Activated CD8-positive, alpha-beta memory T cell treated with anti-CD3 and anti-CD28 coated beads, Interleukin-2, amount 50 U/mL, for 1 hour (primary cell): ENCODE results near the gene LGR5.

Source experiments
- DNase-seq: peaks from one replicate; pipeline ENCODE4 v3.0.0-alpha.2; 2020; ENCODE audit errors: extremely low read depth

LGR5 gene, protein sequence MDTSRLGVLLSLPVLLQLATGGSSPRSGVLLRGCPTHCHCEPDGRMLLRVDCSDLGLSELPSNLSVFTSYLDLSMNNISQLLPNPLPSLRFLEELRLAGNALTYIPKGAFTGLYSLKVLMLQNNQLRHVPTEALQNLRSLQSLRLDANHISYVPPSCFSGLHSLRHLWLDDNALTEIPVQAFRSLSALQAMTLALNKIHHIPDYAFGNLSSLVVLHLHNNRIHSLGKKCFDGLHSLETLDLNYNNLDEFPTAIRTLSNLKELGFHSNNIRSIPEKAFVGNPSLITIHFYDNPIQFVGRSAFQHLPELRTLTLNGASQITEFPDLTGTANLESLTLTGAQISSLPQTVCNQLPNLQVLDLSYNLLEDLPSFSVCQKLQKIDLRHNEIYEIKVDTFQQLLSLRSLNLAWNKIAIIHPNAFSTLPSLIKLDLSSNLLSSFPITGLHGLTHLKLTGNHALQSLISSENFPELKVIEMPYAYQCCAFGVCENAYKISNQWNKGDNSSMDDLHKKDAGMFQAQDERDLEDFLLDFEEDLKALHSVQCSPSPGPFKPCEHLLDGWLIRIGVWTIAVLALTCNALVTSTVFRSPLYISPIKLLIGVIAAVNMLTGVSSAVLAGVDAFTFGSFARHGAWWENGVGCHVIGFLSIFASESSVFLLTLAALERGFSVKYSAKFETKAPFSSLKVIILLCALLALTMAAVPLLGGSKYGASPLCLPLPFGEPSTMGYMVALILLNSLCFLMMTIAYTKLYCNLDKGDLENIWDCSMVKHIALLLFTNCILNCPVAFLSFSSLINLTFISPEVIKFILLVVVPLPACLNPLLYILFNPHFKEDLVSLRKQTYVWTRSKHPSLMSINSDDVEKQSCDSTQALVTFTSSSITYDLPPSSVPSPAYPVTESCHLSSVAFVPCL

DNA sequence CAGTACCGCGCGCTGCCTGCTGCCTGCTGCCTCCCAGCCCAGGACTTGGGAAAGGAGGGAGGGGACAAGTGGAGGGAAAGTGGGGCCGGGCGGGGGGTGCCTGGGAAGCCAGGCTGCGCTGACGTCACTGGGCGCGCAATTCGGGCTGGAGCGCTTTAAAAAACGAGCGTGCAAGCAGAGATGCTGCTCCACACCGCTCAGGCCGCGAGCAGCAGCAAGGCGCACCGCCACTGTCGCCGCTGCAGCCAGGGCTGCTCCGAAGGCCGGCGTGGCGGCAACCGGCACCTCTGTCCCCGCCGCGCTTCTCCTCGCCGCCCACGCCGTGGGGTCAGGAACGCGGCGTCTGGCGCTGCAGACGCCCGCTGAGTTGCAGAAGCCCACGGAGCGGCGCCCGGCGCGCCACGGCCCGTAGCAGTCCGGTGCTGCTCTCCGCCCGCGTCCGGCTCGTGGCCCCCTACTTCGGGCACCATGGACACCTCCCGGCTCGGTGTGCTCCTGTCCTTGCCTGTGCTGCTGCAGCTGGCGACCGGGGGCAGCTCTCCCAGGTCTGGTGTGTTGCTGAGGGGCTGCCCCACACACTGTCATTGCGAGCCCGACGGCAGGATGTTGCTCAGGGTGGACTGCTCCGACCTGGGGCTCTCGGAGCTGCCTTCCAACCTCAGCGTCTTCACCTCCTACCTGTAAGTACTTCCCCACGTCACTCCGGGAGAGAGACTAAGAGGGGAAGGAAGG is at the start of gene LGR5:
LGR5 (plus strand) TSS at position 186 of the 732 bp plus-strand sequence; CDS start at position 469, 283 bp downstream.
- no peak for DNase-seq

- no peak for DNase-seq
Measured at GRCh38 chr12:71392521-71393145, 47.0 kb upstream of the LGR5 start.

DNA sequence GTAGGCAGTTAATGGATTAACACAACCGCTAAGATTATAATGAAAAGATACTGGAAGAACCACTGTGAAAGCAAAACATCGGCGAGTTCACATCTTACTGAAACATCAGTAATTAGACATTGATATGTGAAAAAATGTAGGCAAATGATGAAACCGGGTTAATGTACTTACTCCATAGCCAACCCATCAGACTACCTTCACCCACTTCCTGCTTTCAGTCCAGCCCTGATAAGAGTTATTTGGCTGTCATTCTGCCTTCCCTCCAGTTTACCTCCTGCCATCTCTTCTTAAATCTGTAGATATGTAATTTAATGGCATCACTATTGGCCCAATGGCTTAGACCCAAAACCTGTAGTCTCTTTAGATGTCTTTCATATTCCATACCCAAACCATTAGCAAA is 46.0 kb upstream of the LGR5 start:
- DNase-seq: no peak

DNA sequence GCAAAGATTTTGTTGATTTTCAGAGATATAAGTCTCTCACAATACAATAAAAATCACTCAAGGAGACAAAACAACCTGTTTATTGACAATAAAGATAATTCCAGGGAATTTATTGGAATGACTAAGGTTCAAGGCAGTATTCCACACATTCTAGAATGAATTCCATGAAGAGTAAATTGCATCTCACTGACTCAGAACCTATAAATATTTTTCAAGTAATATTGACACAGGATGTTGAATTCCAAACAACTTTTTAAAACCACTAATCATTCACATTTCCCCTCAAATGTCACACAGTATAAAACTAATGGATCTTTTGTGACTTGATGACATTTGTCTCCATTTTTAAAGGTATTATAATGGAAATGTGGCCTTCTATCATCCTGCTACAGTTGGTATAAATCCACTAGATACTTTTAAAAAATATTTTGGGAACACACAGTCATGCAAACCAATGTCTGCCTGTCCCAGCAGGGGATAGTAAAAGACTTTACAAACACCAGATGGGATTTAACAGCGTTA is 42.1 kb upstream of the LGR5 start:
- DNase-seq: no peak

- no peak for DNase-seq
Measured at GRCh38 chr12:71399197-71399596, 40.4 kb upstream of the LGR5 start.

- DNase-seq: no peak
Measured at GRCh38 chr12:71400481-71400880, 39.1 kb upstream of the LGR5 start.

GRCh38 chr12:71405884-71406283 is 33.7 kb upstream of the LGR5 start:
- DNase-seq: no peak

DNA sequence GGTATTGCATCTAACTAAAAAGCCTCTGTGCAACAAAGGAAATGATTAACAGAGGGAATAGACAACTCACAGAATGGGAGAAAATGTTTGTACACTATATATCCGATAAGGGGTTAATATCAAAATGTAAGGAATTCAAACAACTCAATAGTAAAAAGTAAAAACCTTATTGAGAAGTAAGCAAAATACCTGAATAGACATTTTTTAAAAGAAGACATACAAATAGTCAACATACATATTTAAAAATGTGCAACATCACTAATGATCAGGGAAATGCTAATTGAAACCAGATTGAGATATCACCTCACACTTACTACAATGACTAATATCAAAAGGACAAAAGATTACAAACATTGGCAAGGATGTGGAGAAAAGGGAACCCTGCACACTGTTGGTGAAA is 31.9 kb upstream of the LGR5 start:
- no peak for DNase-seq

DNA sequence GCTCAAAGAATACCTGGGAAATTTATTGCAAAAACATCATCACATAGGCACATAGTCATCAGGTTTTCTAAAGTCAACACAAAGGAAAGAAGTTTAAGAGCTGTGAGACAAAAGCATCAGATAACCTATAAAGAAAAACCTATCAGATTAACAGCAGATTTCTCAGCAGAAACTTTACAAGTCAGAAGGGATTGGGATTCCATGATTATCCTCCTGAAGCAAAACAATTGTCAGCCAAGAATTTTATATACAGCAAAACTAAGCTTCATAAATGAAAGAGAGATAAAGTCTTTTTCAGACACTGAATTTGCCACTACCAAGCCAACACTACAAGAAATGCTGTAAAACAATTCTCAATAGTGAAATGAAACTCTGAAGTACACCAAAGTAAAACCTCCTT is 28.8 kb upstream of the LGR5 start:
- no peak for DNase-seq

GRCh38 chr12:71411635-71412034 is 28.0 kb upstream of the LGR5 start:
- DNase-seq: no peak

DNA sequence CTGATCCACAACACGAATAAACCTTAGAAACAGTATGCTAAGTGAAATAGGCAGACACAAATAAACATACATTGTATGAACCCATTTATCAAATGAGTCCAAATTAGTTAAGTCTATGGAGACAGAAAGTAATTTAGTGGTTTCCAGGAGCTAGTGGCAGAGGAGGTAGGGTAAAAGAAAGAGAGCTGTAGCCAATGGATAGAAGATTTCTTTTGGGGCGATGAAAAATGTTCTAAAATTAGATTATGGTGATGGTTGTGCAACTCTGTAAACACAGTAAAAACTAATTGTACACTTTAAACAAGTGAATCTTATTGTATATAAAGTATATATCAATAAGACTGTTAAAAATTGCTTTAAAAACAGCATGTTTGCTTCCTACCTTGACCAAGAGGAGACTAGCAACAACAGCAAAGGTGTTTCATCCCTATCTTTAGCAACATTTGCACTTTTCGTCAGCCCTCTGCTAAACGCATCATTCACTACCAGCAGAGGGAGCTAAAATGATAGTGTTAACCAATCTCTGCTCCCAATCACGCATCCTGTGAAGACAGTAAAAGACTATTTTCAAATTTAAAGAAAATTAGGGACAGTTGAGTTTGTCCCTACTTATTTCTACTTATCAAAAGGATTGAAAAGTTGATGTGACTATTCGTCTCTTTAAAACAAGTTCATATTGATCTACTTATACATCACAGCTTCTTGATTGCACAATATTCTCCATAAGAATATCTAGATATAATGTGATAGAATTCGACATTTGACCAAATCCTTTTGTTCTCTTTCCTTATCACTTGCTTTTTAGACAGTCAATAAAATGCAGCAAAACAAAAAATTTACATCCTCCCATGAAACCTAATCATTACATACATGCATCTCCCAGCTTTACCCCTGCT is 24.0 kb upstream of the LGR5 start:
- DNase-seq: no peak

DNA sequence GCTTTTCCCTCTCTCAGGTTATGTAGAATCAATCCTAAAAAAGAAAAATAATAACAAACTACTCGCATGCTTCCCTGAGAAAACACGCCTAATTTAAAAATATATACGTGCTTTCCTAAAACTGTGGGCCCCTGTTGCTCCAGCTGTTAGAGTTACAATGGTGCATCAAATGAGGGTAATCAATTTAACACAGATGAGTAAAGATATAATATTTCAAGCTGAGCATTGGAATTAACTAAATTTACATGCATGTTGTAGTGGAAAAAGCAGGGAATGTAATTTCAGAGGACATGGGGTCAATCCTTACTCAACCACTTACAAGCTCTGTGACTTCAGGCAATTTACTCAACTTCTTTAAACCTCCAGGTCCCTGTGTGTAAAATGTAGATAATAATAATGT is 22.4 kb upstream of the LGR5 start:
- DNase-seq: no peak

DNA sequence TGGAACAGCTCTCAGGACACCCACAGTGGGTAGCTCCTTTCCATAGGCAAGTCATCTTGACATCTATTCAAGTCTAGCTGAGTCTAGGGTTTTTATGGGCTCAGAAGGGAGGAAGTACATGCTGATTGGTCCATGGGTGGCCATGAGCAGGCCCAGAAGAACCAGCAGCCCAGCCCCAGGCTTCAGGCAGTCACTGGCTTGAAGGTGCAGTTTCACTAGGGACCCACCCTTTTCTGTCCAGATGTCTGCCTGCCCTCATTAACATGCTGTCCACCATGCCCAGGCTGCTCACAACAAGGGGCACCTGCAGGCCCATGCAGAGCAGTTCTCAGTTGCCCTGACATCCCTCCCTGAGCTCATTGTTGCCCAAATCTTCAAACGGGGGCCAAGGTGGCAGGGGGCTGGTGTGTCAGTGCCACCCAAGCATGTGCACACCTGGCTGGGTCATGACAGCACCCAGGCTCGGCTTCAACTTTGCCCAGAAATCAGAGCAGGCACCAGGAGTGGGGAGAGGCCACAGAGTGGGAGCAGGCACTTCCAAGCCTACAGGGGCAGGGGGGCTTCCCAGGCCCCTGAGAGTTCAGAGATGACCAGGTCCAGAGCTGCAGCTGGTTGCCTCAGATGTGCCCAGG is 18.7 kb upstream of the LGR5 start:
- no peak for DNase-seq

GRCh38 chr12:71425568-71426299 is 13.9 kb upstream of the LGR5 start:
- no peak for DNase-seq

DNA sequence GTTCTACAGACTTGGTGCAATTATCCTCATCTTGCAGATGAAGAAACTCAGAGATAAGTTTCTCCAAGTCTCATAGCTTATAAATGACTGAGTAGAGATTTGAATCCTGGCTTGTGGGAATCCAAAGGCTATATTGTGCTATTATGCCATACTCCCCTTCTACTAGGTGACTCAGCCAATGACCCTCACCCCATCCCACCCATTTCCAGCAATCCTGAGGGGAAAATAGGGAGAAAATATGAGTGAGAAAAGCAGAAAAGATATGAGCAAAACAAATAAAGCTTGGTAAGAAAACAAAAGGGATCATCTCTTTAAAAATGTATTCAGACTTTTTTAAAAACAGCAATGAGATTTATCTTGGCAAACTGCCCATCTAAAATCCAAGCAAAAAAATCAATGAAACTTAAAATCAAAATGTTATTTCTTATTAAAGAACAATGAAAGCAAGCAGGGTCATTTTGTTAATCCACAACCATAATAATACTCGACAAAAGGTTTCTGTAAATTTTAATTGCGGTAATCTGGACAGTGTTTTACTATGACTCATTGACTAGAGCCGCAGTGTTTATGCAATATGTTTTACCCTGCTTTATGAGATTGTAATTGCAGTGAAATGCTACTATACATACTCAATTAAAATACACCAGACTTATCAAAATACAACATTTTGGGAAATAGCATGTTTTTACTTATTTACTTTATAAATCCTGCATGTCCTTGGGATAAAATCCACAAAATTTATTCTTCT is 13.1 kb upstream of the LGR5 start:
- no peak for DNase-seq

DNA sequence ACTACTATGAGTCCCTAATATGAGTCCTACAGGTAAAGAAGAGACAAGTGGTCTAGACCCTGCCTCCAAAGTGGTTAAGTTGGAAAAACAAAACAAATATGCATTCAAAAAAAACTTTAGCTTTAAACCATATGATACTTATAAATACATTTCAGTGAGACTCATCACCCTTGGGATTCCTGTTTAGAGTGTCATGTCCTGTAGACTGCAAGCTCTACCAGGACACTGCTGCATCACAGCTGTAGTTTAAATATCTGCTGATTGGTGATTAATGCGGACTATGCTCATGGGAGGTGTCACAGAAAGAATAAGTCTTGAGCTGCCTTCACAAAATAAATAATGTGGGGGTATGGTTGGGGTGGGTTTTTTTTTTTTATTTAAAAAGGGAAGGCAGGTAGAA is 8.8 kb upstream of the LGR5 start:
- no peak for DNase-seq

DNA sequence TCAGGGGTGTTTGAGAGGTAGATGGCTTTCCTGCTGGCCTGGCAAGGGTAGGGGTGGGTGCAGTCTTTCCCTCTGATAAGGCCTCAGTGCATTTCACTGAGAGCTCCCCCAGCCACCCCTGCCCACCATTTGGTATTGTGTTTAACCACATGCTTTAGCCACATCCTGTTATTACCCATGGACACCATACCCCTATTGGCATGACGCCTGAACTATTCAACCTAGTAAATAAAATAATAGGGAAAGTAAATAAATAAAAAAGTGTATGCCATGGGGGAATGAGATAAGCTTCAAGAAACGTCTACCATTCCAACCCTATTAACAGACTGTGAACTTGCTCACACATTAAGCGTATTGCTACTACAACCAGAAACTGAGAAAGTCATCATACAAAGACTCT is 7.6 kb upstream of the LGR5 start:
- DNase-seq: no peak

DNA sequence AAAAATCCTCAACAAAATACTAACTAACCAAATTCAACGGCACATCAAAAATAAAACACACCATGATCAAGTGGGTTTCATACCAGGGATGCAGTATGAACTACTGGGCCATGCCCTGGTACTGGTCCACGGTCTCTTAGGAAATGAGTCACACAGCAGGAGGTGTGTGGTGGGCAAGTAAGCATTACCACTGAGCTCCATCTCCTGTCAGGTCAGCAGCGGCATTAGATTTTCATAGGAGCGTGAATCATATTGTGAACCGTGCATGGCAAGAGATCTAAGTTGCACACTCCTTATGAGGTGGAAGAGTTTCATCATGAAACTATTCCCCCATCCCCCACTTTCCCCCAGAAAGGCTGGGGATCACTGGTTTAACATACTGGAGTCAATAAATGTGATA is 6.7 kb upstream of the LGR5 start:
- DNase-seq: no peak

GRCh38 chr12:71436696-71437095 is 2.9 kb upstream of the LGR5 start:
- DNase-seq: no peak
